ENCODE data around the gene KDM4C. TPM values are rescaled to one million over a fixed set of nuclear protein-coding genes. Genes with fewer than 3 reads are reported as not detected.

The KDM4C gene
- total RNA-seq, 1 experiment from 2014 or later: 16.8 TPM

- TF ChIP-seq REST (IDR thresholded peaks at IDR 0.05; ENCODE audit: low read depth): no peak
- no peak for TF ChIP-seq CEBPB (IDR thresholded peaks at IDR 0.05; ENCODE audit: low read depth)
- TF ChIP-seq ATF3 (IDR thresholded peaks at IDR 0.05): no peak
- no peak for TF ChIP-seq SIN3A (IDR thresholded peaks at IDR 0.05; ENCODE audit: low read depth)
- no peak for TF ChIP-seq EGR1 (IDR thresholded peaks at IDR 0.05; ENCODE audit: low read depth)
- TF ChIP-seq SP1 (IDR thresholded peaks at IDR 0.05; ENCODE audit: low read depth): no peak
- TF ChIP-seq YY1 (IDR thresholded peaks at IDR 0.05; ENCODE audit: extremely low read depth, insufficient replicate concordance, low read depth, low read length): no peak
- no peak for TF ChIP-seq FOSL1 (IDR thresholded peaks at IDR 0.05; ENCODE audit: low read depth)
- TF ChIP-seq SRF (IDR thresholded peaks at IDR 0.05; ENCODE audit: low read depth): no peak
These were observed 418.8 kb downstream of the KDM4C start (continued) for GRCh38 chr9:7176561-7176960.

GRCh38 chr9:7177383-7177782, 419.6 kb downstream of the KDM4C start:
- BruUV-seq (replicated peaks): no TSS peak
- ATAC-seq (no peak), DNase-seq (ENCODE audit: low read depth, low spot score) (no peak)
- no peak overlapping the region for H3K9ac ChIP-seq (ENCODE audit: low read length)
- H3K4me2 ChIP-seq (ENCODE audit: low read length): no peak overlapping the region
- H3K4me3 ChIP-seq (replicated peaks in 1 of 2; ENCODE audit: low read depth in 1 of 2, low read length in 2 of 2): no peak overlapping the region
- H4K20me1 ChIP-seq (ENCODE audit: insufficient read depth): no peaks in the 10 kb centered on the region
- no peak overlapping the region for H2AFZ ChIP-seq (ENCODE audit: low read depth, low read length, poor library complexity, severe bottlenecking)
- no peaks in the 10 kb centered on the region for H3K9me3 ChIP-seq (ENCODE audit: control insufficient read depth in 1 of 2, insufficient read depth in 1 of 2, low read depth in 1 of 2, low read length in 2 of 2)
- no peaks in the 10 kb centered on the region for H3K4me1 ChIP-seq (ENCODE audit: control insufficient read depth in 1 of 2, insufficient read depth in 2 of 2, low read length in 2 of 2)
- CTCF ChIA-PET: no interaction called here
- H3K36me3 ChIP-seq (ENCODE audit: control insufficient read depth in 1 of 2, insufficient read depth in 2 of 2, low read length in 2 of 2): no peaks in the 10 kb centered on the region
- no peak overlapping the region for H3K27ac ChIP-seq (ENCODE audit: low read depth, low read length)
- RAD21 ChIA-PET (ENCODE audit: low non-redundant PET in 1 of 2, low total read pairs in 2 of 2, uncharacterized antibody in 2 of 2, unreplicated experiment in 2 of 2): no interaction called here
- intact Hi-C loops (cut with micrococcal nuclease): loop anchor here (5.0 to 10.0 kb wide), 3 partner anchors 57 to 353 kb away; no protein-coding TSS in a partner anchor
- no peaks in the 10 kb centered on the region for H3K79me2 ChIP-seq (ENCODE audit: insufficient read depth, low read length)
- POLR2A ChIA-PET: no interaction called here
- H3K27me3 ChIP-seq (ENCODE audit: insufficient read depth, low read length): no peaks in the 10 kb centered on the region
- no peaks in the 10 kb centered on the region for H3K9me2 ChIP-seq (ENCODE audit: insufficient read depth)
- TF ChIP-seq SP1 (IDR thresholded peaks at IDR 0.05; ENCODE audit: low read depth) (no peak), CBX3 (IDR thresholded peaks at IDR 0.05; ENCODE audit: low read depth) (no peak), EGR1 (IDR thresholded peaks at IDR 0.05; ENCODE audit: low read depth) (no peak), SRF (IDR thresholded peaks at IDR 0.05; ENCODE audit: low read depth) (no peak), REST (IDR thresholded peaks at IDR 0.05; ENCODE audit: low read depth) (no peak), FOSL1 (IDR thresholded peaks at IDR 0.05; ENCODE audit: low read depth) (no peak), MAX (IDR thresholded peaks at IDR 0.05) (no peak), YY1 (IDR thresholded peaks at IDR 0.05; ENCODE audit: extremely low read depth, insufficient replicate concordance, low read depth, low read length) (no peak), ZNF274 (IDR thresholded peaks at IDR 0.05; ENCODE audit: low read depth, low read length) (no peak), ATF3 (IDR thresholded peaks at IDR 0.05) (no peak), RAD21 (IDR thresholded peaks at IDR 0.05; ENCODE audit: low read depth) (no peak), EZH2phosphoT487 (IDR thresholded peaks at IDR 0.05; ENCODE audit: borderline replicate concordance) (no peak), ELF1 (IDR thresholded peaks at IDR 0.05; ENCODE audit: borderline replicate concordance, low read depth) (no peak), EZH2 (IDR thresholded peaks at IDR 0.05) (no peak), ZFX (IDR thresholded peaks at IDR 0.05) (no peak), TCF7L2 (IDR thresholded peaks at IDR 0.05; ENCODE audit: borderline replicate concordance, extremely low read depth, insufficient read depth, insufficient read length) (no peak)
